GM11168 (cell line): ENCODE results near the gene MACROD1.

Experiments
- in situ Hi-C: fragments of 300-500 bp; cut with MboI; formaldehyde crosslinking; loops from one replicate; pipeline ENCODE4 v1.12.0; 2022; ENCODE audit warnings: low sequenced_read_pairs; ENCODE audit not compliant: unreplicated experiment

Gene MACROD1

DNA sequence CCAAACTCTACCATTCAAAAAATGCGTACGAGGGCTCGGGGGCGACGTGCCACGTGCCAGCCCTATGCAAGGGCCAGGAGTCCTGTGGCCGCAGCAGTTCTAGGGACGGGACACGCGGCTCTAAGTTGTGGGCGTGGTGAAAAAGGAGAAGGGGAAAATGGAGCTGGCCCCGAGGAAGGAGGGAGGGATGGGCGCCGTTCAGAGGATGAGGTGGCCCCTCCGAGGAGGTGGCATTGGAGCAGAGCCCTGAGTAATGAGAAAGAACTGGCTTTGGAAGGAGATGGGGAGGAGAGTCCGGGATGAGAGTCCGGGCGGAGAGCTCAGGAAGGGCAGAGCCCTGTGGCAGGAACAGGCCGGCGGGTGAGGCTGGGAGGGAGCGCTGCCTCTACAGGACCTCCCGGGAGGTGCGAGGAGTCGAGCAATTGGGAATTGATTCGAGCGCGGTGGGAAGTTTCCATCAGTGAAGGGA lies 158.7 kb downstream of the MACROD1 start:
- in situ Hi-C loops: no loop called here

DNA sequence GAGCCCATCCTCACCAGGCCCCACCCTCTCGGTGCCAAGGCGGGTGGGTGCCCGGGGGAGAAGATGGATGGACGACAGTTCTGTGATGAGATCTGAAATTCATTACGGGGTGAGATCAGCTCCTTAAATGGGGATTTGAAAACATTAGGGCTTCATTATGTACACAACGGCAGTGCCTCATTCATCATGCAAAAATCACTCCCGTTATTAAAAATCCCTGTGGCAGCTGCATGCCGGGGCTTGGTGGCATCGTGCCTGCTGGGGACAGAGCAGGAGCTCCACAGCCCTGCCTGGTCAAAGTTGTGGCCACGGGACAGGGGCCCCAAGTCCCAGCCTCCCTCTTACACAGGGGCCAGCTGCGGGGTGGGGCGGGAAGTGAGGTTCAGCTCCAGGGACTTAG lies 159.5 kb downstream of the MACROD1 start:
- in situ Hi-C loops: no loop called here

DNA sequence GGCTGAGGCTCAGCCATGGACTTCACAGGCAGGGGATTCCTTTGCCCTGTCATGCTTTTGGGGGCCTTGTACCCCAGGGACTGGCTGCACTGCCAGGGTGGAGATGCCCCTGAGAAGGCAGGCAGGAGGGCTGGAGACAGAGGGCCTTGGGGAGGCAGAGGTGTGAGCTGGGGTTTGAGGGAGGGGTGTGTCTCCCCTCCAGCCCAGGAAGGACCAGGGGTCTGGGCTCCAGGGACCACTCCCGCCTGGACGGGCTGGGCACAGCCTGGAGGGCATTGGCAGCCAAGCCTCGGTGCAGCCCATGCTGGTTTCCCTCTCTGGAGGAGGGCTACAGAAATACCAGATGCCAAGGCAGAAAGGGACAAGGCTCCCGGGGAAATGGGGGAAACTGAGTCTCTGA lies 160.2 kb downstream of the MACROD1 start:
- in situ Hi-C loops: no loop called here

DNA sequence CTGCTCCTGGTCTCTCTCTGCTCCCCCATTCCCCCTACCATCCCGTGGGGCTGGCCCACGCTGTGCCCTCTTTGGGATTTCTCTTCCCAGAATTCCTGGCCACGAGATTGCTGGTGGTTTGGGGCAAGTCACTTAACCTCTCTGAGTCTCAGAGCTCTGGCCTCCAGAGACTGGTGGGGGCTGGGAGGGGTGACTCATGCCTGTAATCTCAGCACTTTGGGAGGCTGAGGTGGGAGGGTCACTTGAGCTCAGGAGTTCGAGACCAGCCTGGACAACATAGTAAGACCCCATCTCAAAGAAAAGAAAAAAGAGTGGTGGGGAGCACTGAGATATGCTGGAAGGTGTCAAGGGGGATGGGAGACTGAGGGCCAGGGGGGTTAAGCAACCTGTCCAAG lies 161.3 kb downstream of the MACROD1 start:
- in situ Hi-C loops: no loop called here

DNA sequence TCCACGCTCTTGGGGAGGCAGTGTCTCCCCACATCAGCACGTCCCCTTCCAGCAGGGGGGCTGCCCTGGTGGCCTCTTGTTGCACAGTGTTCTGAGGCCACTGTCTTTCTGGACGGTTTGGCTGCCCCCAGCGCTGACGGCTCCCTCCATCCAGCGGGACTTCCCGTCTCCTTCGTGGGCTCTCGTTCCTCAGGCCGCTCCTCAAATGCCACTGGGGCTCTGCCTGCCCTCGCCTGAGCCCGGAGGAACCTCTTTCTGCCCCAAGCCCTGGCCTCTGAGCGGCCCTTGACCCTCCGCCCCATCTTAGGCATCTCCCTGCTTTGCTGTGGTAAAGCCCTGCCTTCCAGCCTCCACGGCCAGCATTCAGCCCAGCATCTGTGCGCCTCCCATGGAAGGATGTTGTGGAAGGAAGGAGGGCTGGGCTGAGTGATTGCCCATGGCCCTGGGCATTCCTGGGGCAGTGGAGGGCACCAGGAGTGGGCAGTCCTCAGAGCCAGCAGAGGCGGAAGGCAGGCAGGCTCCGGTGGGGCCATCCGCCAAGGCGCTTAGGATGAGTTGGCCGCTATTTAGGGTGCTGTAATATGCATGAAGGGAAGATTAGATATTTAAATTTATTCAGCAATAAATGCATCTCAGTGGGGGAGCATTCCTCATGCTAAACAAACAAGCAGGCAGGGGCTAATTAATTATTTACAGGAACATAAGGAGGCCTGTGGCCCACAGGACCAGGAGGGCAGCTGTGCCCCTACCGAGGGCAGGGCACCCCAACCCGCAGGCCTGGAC lies 161.9 kb downstream of the MACROD1 start:
- in situ Hi-C loops: no loop called here

DNA sequence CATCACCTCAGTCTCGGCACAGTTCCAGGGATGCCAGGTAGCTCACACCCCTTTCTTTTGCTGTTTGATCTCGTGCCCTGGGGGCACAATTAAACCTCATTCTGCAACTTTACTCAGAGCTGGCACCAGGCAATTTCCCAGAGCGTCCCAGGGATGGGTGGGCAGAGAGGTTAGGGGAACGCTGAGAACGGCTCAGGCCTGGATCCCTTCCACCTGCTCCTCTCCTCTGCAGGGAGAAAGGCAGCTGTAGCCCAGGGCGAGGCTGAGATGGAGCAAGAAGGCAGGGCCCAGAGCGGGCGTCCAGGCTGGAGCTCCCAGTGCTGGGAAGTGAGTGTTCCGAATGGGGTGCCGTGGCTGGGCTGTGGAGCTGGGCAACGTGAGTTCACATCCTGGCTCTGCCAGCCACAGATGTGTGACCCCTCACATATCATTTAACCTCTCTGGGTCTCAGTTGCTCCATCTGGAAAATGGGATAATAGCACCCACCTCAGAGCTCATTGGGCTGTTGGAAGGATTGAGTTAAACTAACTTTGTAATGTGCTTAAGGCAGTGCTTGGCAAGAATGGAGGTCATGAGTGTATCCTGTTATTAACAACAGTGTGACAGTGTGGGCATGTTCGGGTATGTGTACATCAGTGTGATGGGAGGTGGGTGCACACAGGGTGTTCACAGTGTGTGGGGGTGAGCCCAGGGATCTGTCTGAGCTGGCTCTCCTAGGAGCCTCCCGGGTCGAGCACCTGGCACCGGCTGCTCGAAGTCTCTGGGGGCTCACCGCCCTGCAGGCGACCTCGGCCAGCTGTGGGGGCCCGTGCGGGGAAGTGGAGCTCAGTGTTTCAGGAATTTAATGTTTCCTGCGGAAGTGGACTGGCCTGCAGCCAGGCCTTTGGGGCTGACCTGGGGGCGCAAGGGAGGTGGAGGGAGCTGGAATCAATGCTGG lies 164.2 kb downstream of the MACROD1 start:
- in situ Hi-C loops: no loop called here

DNA sequence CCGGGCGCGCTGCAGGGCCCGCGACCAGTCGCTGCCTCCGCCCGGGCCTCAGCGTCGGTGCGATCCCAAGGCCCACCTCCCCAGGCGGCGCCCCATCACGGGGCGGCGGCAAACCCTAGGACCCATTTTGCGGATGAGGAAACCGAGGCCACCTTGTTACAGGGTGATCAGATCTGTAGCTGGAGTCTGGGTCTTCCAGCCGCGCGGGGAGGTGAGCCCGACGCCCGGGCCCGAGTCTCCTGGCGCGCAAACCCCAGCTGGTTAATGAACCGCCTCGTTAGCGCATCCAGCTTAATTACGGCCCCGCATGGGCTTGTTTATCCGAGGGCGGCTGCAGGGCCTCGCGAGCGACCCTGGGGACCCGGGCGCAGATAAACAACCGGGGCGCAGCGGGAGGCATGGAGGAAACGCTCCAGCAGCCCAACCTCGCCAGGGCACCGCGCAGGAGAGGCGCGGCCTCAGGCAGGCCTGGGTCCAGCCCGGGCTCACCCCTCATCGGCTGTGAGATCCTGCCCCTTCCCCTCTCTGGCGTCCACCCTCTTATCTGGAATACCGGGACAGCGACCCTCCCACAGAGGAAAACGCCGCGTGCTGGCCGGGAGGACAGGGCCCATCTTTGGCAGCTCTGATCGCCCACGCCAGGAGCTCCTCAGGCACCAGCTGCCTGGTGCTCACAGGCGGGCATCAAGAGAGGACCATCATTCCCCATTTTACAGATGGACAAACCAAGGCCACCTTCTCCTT lies 165.0 kb downstream of the MACROD1 start:
- in situ Hi-C loops: no loop called here

DNA sequence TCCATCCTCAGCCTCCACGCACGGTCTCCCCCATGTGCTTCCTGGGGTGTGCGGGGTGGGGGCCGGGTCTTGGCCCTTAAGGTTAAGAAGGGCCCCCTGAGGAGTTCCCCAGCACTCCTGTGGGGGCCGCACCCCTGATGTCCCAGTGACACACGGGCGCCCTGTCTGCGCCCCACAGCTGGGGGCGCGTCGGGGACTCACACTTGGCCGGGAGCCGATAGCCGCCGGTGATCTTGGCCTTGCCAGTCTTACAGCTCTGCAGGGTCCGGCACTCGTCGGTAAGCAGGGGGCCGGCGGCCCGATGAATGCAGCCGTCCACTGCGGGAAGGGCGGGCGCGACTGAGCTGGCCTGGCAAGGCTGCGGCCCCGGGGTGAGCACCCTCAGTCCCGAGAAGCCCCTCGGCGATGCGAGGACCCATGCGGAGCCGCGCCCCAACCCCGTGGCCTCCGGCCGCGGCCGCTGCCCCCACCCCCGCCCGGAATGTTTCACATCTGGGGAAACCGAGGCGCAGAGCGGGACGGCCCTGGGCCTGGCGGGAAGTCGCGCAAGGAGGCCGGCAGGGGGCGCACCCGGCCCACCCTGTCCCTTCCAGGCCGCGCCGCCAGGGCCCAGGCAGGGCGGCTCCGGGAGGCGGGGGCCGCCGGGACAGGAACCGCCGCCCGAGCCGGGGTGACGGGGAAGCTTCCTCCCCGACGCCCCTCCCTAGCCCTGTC lies 165.7 kb downstream of the MACROD1 start:
- in situ Hi-C loops: no loop called here

DNA sequence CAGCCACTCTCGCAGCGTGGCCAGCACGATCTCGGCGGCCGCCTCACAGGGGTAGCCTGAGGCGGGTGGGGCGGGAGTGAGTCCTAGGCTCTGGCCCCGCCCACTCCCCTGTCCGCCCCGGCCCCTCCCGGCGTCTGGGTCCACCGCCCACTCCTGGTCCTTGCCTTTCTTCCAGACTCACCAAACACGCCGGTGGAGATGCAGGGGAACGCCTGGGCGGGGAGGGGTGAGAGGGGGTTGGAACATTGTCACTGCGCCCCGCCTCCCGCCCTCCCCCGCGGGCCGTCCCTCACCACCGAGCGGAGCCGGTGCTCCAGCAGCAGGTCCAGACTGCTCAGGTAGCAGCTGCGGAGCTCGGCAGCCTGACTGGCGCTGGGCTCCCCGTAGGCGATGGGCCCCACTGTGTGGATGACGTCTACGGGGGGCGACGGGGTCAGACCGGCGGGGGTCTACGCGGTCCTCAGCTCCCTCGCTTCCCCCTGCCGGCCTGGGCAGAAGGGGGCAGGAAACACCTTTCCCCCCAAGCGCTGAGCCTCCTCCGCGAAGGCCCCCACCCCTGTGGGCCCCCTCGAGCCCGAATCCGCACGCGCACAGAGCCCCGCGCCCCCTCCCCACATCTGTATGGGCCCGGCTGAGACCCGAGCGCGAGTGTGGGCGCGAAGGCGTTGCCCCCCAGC lies 166.4 kb downstream of the MACROD1 start:
- in situ Hi-C loops: no loop called here

DNA sequence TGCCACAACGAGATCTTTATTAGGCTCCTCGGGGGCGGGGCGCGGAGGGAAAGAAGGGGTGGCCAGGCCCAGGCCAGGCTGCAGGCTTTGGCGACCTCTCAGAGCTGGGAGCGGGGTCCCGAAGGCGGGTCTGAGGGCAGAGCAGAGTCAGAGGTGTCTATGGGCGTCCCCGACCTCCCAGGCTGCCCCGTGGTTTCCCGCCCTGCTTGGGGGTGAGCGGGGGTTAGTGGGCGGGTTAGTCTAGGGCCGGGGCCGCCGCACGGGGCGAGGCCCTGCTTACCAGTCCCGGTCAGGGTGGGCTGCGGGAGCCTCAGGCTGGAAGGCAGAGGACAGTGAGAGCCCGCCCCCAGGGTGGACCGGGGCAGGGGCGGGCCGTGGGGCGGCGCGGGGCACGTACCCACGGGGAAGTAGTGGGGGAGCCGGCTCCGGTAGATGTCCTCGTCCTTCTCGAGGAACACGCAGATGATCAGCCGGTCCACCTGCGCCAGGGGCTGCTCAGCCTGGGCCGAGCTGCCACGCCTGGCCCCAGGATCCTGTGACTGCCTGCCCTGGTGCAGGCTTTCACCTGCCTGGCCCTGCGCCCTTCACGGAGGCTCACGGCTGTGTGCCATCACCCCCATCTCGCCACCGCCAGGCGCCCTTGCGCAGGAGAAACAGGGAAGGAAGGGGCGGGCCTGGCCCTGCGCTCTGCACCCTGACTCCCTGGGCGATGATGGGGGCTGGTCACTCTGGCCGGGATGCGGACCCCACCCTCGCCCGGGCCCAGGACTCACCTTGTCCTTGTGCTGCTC lies 167.2 kb downstream of the MACROD1 start:
- in situ Hi-C loops: no loop called here

DNA sequence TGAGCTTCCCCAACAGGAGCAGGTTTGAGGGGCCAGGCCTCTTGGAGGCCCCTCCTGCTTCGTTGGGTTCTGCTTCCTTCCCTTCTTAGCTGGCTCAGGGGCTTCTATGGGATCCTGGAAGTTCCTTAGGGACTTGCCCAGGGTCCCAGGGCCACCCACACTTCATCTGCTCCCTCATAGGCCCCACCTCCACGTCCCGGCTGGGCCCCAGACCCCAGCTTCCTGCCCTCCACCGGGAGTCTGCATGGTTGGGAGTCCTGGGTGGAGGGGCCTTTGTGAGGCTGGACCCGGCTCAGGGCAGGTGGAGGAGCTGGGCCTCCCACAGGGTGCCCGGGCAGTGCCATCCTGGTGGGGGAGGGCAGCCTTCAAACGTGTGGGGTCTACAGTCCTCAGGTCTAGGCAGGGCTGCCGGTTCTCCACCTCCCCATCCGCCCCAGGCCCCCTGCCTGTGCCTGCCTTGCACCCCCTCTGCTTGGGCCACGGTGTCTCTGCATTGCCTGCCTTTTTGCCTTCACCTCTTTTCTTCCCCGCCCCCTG lies 168.0 kb downstream of the MACROD1 start:
- in situ Hi-C loops: no loop called here

DNA sequence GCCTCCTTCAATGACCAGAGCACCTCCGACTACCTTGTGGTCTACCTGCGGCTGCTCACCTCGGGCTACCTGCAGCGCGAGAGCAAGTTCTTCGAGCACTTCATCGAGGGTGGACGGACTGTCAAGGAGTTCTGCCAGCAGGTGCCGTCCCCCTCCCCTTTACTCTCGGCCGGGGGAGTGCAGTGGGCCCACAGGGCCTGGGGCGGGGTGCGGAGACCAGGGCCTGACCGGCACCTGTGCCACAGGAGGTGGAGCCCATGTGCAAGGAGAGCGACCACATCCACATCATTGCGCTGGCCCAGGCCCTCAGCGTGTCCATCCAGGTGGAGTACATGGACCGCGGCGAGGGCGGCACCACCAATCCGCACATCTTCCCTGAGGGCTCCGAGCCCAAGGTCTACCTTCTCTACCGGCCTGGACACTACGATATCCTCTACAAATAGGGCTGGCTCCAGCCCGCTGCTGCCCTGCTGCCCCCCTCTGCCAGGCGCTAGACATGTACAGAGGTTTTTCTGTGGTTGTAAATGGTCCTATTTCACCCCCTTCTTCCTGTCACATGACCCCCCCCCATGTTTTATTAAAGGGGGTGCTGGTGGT lies 168.7 kb downstream of the MACROD1 start:
- in situ Hi-C loops: no loop called here

DNA sequence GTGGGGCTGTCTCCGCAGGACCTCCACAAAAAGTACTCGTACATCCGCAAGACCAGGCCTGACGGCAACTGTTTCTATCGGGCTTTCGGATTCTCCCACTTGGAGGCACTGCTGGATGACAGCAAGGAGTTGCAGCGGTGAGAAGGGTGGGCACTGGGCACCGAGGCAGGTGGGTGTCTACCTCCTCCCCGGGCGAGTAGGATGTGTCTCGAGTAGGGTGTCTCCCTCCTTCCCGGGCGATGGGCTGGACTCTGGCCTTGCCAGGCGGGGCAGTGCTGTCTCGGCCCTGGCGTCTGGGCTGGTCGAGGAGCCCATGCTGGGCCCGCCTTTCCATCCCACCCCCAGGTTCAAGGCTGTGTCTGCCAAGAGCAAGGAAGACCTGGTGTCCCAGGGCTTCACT lies 169.4 kb downstream of the MACROD1 start:
- in situ Hi-C loops: no loop called here

DNA sequence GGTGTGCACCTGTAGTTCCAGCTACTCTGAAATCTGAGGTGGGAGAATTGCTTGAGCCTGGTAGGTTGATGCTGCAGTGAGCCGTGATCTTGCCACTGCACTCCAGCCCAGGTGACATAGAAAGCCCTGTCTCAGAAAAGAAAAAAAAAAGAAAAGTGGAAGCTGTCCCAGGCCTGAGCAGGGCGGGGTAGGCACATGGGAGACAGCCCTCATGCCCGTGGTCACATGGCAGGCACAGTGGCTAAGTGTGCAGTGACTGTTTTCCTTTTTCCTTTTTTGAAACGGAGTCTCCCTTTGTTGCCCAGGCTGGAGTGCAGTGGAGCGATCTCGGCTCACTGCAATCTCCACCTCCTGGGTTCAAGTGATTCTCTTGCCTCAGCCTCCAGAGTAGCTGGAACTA lies 171.9 kb downstream of the MACROD1 start:
- in situ Hi-C loops: loop anchor here (5.0 kb wide), 1 partner anchor 163 kb away; no protein-coding TSS in a partner anchor

DNA sequence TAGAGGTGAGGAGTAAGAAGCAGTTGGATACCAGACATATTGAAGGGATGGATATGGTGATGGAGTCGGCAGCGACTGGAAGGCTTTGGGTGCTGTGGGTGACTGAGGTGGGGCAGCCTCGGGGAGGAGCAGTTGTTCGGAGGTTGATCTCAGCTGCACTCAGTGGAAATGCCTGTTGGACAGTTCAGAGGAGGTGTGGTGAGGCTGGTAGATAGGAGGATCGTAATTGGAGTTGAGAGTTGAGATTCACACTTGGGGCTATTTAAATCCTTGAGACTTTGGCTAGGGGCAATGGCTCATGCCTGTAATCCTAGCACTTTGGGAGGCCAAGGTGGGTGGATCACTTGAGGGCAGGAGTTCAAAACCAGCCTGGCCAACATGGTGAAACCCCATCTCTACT lies 172.8 kb downstream of the MACROD1 start:
- in situ Hi-C loops: loop anchor here (5.0 kb wide), 1 partner anchor 164 kb away; no protein-coding TSS in a partner anchor

DNA sequence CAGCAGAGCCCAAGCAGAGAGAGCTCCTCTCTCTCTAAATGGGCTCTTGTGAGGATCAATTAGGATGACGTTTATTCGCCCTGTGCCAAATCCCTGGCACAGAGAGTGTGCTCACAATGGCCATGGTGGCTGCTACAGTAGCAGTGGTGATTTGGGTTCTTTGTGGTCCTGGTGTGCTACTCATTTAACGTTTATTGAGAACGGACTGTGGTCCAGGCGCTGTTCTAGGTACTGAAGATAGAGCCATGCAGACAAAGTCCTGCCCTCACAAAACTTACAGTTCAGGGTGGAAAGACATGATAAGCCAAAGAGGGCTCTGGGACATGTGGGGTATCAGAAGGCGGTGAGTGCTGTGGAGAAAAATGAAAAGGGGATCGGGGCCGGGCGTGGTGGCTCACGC lies 174.4 kb downstream of the MACROD1 start:
- in situ Hi-C loops: loop anchor here (5.0 kb wide), 1 partner anchor 166 kb away; no protein-coding TSS in a partner anchor

DNA sequence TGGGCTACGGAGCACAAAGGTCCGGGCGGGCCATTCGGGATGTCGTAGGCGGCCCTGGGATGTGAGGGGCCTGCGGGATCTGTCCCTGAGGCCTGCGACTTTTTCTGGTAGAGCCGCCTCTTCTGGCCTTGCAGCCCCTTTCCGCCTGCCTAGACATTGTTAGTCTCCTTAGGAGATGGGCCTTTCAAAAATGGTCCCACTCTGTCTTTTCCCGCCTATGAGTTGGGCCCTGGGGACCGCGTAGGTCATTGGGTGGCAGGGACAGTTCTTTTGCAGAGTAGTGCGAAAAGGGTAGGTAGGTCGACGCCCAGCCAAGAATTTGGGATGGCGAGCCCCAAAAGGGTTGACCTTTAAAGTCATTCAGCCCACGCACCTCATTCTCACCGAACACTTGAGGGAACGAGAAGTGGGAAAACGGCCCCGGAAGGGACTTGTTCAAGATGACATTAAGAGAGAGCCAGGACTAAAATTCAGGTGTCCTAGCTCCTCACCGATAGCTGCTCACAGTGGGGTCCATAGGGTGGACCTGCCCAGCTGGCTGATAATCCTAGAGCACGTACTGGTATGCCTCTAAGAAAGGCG lies 178.9 kb downstream of the MACROD1 start:
- in situ Hi-C loops: no loop called here
